ENCODE data around the gene CDCA8. TPM values are rescaled to one million over a fixed set of nuclear protein-coding genes. Genes with fewer than 3 reads are reported as not detected.

The CDCA8 gene
- total RNA-seq, 6 experiments from 2014 or later, result 20.3 to 44.3 (median 41.3) TPM

- peaks cover 30% of the 10 kb centered on the region for H3K27me3 Mint-ChIP-seq (ENCODE audit: insufficient read depth)
- no peaks in the 10 kb centered on the region for H3K4me1 Mint-ChIP-seq (ENCODE audit: low read depth)
- no peaks in the 10 kb centered on the region for H3K9me3 Mint-ChIP-seq
- no peak overlapping the region for H3K4me3 Mint-ChIP-seq
- no peaks in the 10 kb centered on the region for H3K36me3 Mint-ChIP-seq (ENCODE audit: low read depth)
- no peak overlapping the region for H3K27ac Mint-ChIP-seq
- no peak for DNase-seq
- TF ChIP-seq, protein P1, sequence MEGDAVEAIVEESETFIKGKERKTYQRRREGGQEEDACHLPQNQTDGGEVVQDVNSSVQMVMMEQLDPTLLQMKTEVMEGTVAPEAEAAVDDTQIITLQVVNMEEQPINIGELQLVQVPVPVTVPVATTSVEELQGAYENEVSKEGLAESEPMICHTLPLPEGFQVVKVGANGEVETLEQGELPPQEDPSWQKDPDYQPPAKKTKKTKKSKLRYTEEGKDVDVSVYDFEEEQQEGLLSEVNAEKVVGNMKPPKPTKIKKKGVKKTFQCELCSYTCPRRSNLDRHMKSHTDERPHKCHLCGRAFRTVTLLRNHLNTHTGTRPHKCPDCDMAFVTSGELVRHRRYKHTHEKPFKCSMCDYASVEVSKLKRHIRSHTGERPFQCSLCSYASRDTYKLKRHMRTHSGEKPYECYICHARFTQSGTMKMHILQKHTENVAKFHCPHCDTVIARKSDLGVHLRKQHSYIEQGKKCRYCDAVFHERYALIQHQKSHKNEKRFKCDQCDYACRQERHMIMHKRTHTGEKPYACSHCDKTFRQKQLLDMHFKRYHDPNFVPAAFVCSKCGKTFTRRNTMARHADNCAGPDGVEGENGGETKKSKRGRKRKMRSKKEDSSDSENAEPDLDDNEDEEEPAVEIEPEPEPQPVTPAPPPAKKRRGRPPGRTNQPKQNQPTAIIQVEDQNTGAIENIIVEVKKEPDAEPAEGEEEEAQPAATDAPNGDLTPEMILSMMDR (IDR thresholded peaks at IDR 0.05), result no peak
These were observed 28.8 kb upstream of the CDCA8 start for GRCh38 chr1:37663426-37664000.

GRCh38 chr1:37666241-37666867 lies 26.0 kb upstream of the CDCA8 start:
- Mint-ChIP-seq H3K9me3 (no peaks in the 10 kb centered on the region), H3K4me3 (no peak overlapping the region), H3K4me1 (ENCODE audit: low read depth) (no peaks in the 10 kb centered on the region)

DNA sequence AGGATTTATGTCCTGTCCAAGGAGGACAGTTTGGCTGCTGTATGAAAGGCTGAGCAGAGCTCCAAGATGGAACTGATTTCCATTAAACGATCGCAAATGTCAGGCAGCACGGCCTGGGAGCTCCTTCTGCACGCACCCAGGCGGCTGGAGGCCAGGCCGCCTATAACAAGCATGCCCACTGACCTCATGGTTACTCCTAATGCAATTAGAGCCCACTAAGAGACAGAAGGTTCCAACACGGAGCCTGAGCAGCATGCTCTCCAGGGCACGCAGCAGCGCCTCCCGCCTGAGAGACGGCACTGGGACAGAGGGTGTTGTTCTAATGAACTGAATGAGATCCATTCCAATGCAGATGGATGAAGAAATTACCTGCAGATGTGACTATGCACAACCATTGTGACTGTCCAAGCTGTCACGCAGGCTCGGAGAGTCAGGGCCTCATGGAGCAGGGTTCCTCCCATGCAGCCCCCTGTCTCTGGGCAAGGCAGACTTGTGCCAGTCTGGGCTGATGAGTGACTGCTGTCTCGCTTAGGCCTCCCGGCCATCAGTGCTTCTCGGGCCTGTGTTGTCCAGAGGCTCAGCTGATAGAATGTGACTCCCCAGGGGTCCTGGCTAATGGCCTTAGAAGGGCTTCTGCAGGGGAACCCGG lies 25.2 kb upstream of the CDCA8 start:
- TF ChIP-seq, protein P1 (IDR thresholded peaks at IDR 0.05), result no peak
- Mint-ChIP-seq H3K27me3 (ENCODE audit: insufficient read depth) (peaks cover 30% of the 10 kb centered on the region), H3K36me3 (ENCODE audit: low read depth) (no peaks in the 10 kb centered on the region), H3K9me3 (no peaks in the 10 kb centered on the region), H3K4me1 (ENCODE audit: low read depth) (no peaks in the 10 kb centered on the region), H3K27ac (no peak overlapping the region), H3K4me3 (no peak overlapping the region)
- no peak for DNase-seq

More at GRCh38 chr1:37666241-37666867, 26.0 kb upstream of the CDCA8 start:
- TF ChIP-seq, protein P1 (IDR thresholded peaks at IDR 0.05), result no peak
- Mint-ChIP-seq H3K27me3 (ENCODE audit: insufficient read depth) (peaks cover 31% of the 10 kb centered on the region), H3K36me3 (ENCODE audit: low read depth) (no peaks in the 10 kb centered on the region), H3K27ac (no peak overlapping the region)
- no peak for DNase-seq

DNA sequence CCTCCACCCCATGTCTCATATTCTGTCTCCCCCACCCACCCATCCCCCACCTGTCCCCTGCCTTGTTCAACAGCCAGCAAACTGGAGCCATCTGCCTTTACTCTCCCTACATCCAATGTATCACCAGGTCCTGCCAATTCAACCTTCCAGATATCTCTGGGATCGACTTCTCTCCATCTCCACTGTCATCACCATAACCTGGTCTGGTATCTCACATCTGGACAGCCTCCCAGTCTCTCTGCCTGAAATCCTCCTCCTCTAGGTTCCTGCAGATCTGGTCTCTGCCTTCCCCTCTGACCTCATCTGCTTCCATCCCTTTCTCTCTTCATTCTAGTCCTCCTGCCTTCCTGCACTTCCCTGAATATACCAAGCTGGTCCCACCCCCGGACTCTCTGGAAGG lies 22.2 kb upstream of the CDCA8 start:
- TF ChIP-seq, protein P1 (IDR thresholded peaks at IDR 0.05), result no peak
- Mint-ChIP-seq H3K4me3 (no peak overlapping the region), H3K36me3 (ENCODE audit: low read depth) (no peaks in the 10 kb centered on the region), H3K9me3 (no peaks in the 10 kb centered on the region), H3K27ac (no peak overlapping the region), H3K4me1 (ENCODE audit: low read depth) (no peaks in the 10 kb centered on the region), H3K27me3 (ENCODE audit: insufficient read depth) (peaks cover 36% of the 10 kb centered on the region)
- no peak for DNase-seq

- H3K4me3 Mint-ChIP-seq, result no peak overlapping the region
- no peak overlapping the region for H3K27ac Mint-ChIP-seq
- TF ChIP-seq, protein P1 (IDR thresholded peaks at IDR 0.05), result no peak
- no peaks in the 10 kb centered on the region for H3K4me1 Mint-ChIP-seq (ENCODE audit: low read depth)
- no peaks in the 10 kb centered on the region for H3K36me3 Mint-ChIP-seq (ENCODE audit: low read depth)
- peaks cover 34% of the 10 kb centered on the region for H3K27me3 Mint-ChIP-seq (ENCODE audit: insufficient read depth)
- no peaks in the 10 kb centered on the region for H3K9me3 Mint-ChIP-seq
- no peak for DNase-seq
These were observed 21.1 kb upstream of the CDCA8 start for GRCh38 chr1:37671261-37671660.
